HepG2 (cell line): ENCODE measurements around the gene DLEC1. TPM values are rescaled to one million over a fixed set of nuclear protein-coding genes. Genes with fewer than 3 reads are reported as not detected.

Experiments
- AGO1 ChIP-seq: fragments of 200-400 bp; formaldehyde crosslinking; IDR thresholded peaks from 2 replicates; pipeline ENCODE4 v1.6.1; 2017; ENCODE audit warnings: mild to moderate bottlenecking, low read depth, low read length, moderate library complexity; ENCODE audit not compliant: poor library complexity, severe bottlenecking
- BCL6 ChIP-seq: IDR thresholded peaks from 2 replicates; pipeline ENCODE4 v1.6.1; 2016; ENCODE audit warnings: missing genetic modification reagents, missing compliant biosample characterization
- CEBPB ChIP-seq: IDR thresholded peaks from 2 replicates; pipeline ENCODE4 v1.6.1; 2011; ENCODE audit warnings: low read depth, low read length, improper control_type of control experiment, borderline replicate concordance
- CENPT ChIP-seq: sonication (generic); formaldehyde crosslinking; IDR thresholded peaks from 2 replicates; pipeline ENCODE4 v1.8.0; 2022; ENCODE audit warnings: low read depth, mild to moderate bottlenecking, moderate library complexity, missing genetic modification reagents
- HIC2 ChIP-seq: sonication (generic); formaldehyde crosslinking; IDR thresholded peaks from 2 replicates; pipeline ENCODE4 v1.9.0; 2022; ENCODE audit warnings: low read depth, missing genetic modification reagents
- MNT ChIP-seq: fragments of 450-650 bp; IDR thresholded peaks from 2 replicates; pipeline ENCODE4 v1.6.1; 2016
- NCOR1 ChIP-seq: fragments of 200-600 bp; sonication (generic); IDR thresholded peaks from 2 replicates; pipeline ENCODE4 v1.7.0; 2017; ENCODE audit warnings: antibody characterized with exemption, low read length, borderline replicate concordance
- STAG1 ChIP-seq: sonication (generic); formaldehyde crosslinking; IDR thresholded peaks from 2 replicates; pipeline ENCODE4 v1.4.0; 2020; ENCODE audit warnings: missing genetic modification reagents
- TAF15 ChIP-seq: fragments of 200-400 bp; formaldehyde crosslinking; IDR thresholded peaks from one replicate; pipeline ENCODE4 v1.6.1; 2018; ENCODE audit warnings: mild to moderate bottlenecking, low read depth, low read length; ENCODE audit not compliant: poor library complexity, severe bottlenecking
- TMF1 ChIP-seq: sonication (generic); formaldehyde crosslinking; IDR thresholded peaks from 2 replicates; pipeline ENCODE4 v1.8.1; 2022; ENCODE audit warnings: low read depth, missing genetic modification reagents
- ZNF503 ChIP-seq: sonication (generic); formaldehyde crosslinking; IDR thresholded peaks from 2 replicates; pipeline ENCODE4 v1.4.0; 2020; ENCODE audit warnings: missing genetic modification reagents
- ZNF562 ChIP-seq: sonication (generic); formaldehyde crosslinking; IDR thresholded peaks from 2 replicates; pipeline ENCODE4 v1.8.0; 2022; ENCODE audit warnings: missing genetic modification reagents, borderline replicate concordance
- ZNF589 ChIP-seq: sonication (generic); formaldehyde crosslinking; conservative IDR thresholded peaks from 2 replicates; pipeline ENCODE4 v1.8.0; 2022; ENCODE audit warnings: mild to moderate bottlenecking, moderate library complexity, missing genetic modification reagents
- ZSCAN20 ChIP-seq: sonication (generic); formaldehyde crosslinking; IDR thresholded peaks from 2 replicates; pipeline ENCODE4 v1.4.0; 2020; ENCODE audit warnings: missing genetic modification reagents, mild to moderate bottlenecking, borderline replicate concordance
- polyA plus RNA-seq, 8 experiments: library from polyadenylated mRNA; depleted of rRNA in 3 of 8; stranded (reverse) in 7 of 8; unstranded in 1 of 8; fragments of >200 nt; fragmentation: Illumina TruSeq in 4 of 8; extraction: Trizol in 4 of 8; gene quantifications; 2 replicates each; pipeline versions ENCODE4 v1.2.1 to v1.2.3, GENCODE V29; 2011 to 2016; ENCODE audit warnings: low read depth in 4 of 8, missing spikeins in 1 of 8, mixed read lengths in 1 of 8; ENCODE audit not compliant: insufficient read depth in 1 of 8
- total RNA-seq, 5 experiments: library from RNA; depleted of rRNA; stranded (reverse); fragments of >200 nt; fragmentation: Illumina TruSeq; extraction: Trizol; gene quantifications; 2 replicates each; pipeline ENCODE4 v1.2.3, GENCODE V29; 2016; ENCODE audit warnings: low read depth in 1 of 5
- TF ChIP-seq, protein P1 (sequence below): sonication (generic); formaldehyde crosslinking; IDR thresholded peaks from 2 replicates; pipeline ENCODE4 v1.5.0; 2020; ENCODE audit warnings: mild to moderate bottlenecking, missing genetic modification reagents
- TF ChIP-seq, protein P2 (sequence below): sonication (generic); formaldehyde crosslinking; IDR thresholded peaks from 2 replicates; pipeline ENCODE4 v1.5.0; 2020; ENCODE audit warnings: mild to moderate bottlenecking, missing genetic modification reagents
- TF ChIP-seq, protein P3 (sequence below): sonication (generic); formaldehyde crosslinking; IDR thresholded peaks from 2 replicates; pipeline ENCODE4 v1.4.0; 2020; ENCODE audit warnings: mild to moderate bottlenecking, missing genetic modification reagents

DLEC1 gene
- total and polyA plus RNA-seq, 2 of the 13 experiments (the other 11 are each of a cell fraction or from before 2014, with no cell fraction given), result 0.09 TPM; not detected in 1

- TF ChIP-seq ZNF503 (CRISPR knock-in tag) (no peak), ZSCAN20 (CRISPR knock-in tag) (no peak), ZNF562 (no peak), STAG1 (CRISPR knock-in tag) (peak; percentile 24; the same call in 1 of the 2 replicates), BCL6 (CRISPR knock-in tag) (no peak), TAF15 (peak; percentile 6), AGO1 (peak; percentile 97), TMF1 (CRISPR knock-in tag) (0 out of 2 replicates have a peak, but pooled peaks have one; percentile 23), CENPT (CRISPR knock-in tag) (no peak), MNT (no peak), CEBPB (no peak), ZNF589 (CRISPR knock-in tag) (no peak), HIC2 (CRISPR knock-in tag) (no peak), NCOR1 (no peak)
- TF ChIP-seq, protein P1, sequence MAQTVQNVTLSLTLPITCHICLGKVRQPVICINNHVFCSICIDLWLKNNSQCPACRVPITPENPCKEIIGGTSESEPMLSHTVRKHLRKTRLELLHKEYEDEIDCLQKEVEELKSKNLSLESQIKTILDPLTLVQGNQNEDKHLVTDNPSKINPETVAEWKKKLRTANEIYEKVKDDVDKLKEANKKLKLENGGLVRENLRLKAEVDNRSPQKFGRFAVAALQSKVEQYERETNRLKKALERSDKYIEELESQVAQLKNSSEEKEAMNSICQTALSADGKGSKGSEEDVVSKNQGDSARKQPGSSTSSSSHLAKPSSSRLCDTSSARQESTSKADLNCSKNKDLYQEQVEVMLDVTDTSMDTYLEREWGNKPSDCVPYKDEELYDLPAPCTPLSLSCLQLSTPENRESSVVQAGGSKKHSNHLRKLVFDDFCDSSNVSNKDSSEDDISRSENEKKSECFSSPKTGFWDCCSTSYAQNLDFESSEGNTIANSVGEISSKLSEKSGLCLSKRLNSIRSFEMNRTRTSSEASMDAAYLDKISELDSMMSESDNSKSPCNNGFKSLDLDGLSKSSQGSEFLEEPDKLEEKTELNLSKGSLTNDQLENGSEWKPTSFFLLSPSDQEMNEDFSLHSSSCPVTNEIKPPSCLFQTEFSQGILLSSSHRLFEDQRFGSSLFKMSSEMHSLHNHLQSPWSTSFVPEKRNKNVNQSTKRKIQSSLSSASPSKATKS (CRISPR knock-in tag), result no peak
- TF ChIP-seq, protein P2, sequence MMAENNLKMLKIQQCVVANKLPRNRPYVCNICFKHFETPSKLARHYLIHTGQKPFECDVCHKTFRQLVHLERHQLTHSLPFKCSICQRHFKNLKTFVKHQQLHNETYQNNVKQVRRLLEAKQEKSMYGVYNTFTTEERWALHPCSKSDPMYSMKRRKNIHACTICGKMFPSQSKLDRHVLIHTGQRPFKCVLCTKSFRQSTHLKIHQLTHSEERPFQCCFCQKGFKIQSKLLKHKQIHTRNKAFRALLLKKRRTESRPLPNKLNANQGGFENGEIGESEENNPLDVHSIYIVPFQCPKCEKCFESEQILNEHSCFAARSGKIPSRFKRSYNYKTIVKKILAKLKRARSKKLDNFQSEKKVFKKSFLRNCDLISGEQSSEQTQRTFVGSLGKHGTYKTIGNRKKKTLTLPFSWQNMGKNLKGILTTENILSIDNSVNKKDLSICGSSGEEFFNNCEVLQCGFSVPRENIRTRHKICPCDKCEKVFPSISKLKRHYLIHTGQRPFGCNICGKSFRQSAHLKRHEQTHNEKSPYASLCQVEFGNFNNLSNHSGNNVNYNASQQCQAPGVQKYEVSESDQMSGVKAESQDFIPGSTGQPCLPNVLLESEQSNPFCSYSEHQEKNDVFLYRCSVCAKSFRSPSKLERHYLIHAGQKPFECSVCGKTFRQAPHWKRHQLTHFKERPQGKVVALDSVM (CRISPR knock-in tag), result no peak
- TF ChIP-seq, protein P3, sequence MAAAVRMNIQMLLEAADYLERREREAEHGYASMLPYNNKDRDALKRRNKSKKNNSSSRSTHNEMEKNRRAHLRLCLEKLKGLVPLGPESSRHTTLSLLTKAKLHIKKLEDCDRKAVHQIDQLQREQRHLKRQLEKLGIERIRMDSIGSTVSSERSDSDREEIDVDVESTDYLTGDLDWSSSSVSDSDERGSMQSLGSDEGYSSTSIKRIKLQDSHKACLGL, result 0 out of 2 replicates have a peak, but pooled peaks have one; percentile 31
Observed at GRCh38 chr3:38116471-38117162, 77.6 kb downstream of the DLEC1 start (continued).
